Hippocampal formation (tissue), 2 donors: ENCODE measurements around the gene TBC1D19.

Experiments
- DNase-seq, 2 donors: peaks; one replicate each; lab custom pipeline; 2025; lab: John Stamatoyannopoulos, UW

TBC1D19 gene

GRCh38 chr4:26782830-26783202 is 198.9 kb downstream of the TBC1D19 start:
- no peak for DNase-seq

- DNase-seq = no peak
Measured at GRCh38 chr4:26784207-26784865, 200.5 kb downstream of the TBC1D19 start.

GRCh38 chr4:26785312-26785711 is 201.4 kb downstream of the TBC1D19 start:
- no peak for DNase-seq

GRCh38 chr4:26785810-26786209 is 201.9 kb downstream of the TBC1D19 start:
- peak in 1 of 2 donors; percentile 17 for DNase-seq

- DNase-seq = no peak
Measured at GRCh38 chr4:26786916-26787315, 203.0 kb downstream of the TBC1D19 start.

- DNase-seq = no peak
Measured at GRCh38 chr4:26787461-26788340, 203.8 kb downstream of the TBC1D19 start.

DNA sequence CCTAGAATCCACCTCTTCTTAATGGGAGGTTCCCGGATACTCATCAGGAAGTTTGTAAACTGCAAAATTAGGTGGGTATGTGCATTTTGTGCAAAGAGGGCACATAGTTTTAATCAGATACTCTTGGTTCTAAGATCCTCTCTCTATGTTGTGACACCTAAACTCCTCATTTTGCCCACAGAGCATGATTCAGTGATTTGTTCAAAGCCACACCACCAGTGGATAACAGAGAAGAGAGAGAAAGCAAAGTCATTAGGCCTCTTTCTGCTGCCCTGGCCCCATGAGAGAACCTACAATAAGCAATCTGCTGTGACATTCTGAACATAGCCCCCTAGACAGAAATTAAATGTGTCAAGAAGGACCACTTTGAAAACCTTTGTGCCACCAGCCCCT is 204.5 kb downstream of the TBC1D19 start:
- no peak for DNase-seq

GRCh38 chr4:26789208-26789607 is 205.3 kb downstream of the TBC1D19 start:
- no peak for DNase-seq

DNA sequence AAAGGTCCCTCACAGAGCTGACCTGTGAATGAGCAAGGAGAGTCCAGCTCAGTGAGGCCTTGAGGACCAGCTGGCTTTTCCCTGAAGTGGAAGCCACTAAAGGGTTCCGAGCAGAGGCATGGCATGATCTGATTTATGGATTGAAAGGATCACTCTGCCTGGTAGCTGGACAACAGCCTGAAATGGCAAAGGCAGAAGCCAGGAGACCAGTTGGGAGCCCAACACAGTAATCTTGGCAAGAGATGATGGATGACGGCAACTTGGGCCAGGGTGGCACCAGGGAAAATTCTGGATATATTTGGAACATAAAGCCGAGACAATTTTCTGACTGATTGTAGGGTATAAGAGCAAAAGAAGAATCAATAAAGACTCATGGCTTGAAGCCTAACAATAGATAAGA is 207.5 kb downstream of the TBC1D19 start:
- no peak for DNase-seq

GRCh38 chr4:26792639-26793038 is 208.8 kb downstream of the TBC1D19 start:
- no peak for DNase-seq

GRCh38 chr4:26793735-26794134 is 209.9 kb downstream of the TBC1D19 start:
- DNase-seq = no peak

DNA sequence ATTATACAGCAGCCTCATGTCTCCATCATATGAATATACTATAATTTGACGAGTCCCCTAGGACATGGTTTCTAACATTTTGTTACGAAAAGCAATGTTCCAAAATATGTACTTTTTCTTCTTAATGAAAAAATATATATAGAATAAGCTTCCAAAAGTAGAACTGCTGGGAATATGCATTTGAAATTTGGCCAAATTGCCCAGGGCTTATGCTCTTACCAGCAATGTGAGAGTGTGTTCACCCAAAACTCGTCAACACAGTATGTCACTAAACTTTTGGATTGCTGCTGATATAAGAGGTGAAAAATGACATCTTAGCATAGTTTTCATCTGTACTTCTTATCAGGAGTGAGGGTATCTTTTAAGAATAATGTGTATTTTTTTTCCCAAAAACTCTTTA is 212.2 kb downstream of the TBC1D19 start:
- DNase-seq = no peak

DNA sequence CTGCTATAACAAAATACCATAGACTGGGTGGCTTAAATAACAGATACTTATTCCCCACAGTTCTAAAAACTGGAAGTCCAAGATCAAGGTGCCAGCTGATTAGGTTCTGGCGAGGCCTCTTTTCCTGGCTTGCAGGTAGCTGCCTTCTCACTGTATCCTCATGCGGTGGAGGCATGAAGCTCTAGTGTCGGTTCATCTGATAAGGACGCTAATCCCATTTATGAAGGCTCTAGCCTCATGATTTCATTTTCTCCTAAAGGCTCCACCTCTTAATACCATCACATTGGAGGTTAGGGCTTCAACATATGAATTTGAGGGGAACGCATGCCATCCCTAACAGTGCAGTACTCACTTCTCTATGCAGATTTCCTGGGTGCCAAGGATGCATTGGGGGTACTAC is 218.9 kb downstream of the TBC1D19 start:
- no peak for DNase-seq

DNA sequence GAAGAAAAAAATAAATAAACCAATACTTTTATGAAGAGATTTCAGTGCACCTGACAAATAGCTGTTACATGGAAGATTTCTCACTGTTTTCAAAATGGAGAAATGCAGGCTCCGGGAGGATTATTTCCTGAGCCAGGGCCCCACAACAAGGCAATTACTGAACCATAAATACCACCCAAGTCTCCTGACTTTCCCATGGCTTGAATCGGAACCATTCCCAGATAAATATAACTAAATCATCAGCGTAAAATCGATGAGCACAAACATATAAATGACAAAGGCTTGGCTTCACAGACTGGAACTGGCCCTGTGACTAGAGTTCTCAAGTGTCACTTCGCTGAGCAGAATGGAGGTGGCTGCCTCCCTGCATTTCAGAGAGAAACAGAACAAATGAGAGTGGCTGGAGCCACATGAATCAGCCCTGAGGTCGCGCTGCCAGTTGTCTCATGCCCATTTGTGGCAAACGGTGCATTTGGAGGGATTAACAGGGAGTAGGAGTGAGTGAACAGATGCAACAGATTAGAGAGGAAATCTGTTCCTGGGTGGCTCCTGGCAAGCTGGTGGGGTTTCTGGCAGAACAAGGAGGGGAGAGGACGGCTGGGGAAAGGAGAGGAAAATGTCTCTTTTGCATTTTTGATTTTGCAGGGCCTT is 219.5 kb downstream of the TBC1D19 start:
- peak in 1 of 2 donors; percentile 37 for DNase-seq

DNA sequence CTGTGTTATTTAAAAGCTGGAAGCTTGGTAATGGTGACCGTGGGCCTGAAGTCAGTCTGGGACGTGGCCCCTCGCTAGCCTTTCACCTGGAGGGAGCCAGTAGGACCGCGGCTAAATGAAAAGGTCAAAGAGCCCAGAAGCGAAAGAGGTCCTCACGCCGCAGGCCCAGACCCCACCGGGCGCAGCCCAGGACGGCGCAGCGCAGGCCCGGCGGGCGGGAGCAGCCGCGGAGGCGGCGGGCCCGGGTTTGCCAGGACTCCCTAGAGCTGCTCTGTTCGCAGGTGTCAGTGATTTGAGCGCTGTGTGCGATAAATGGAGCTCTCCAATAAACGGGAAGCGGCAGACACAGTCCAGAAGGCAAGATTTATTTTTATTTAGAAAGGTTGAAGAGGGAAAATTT is 220.6 kb downstream of the TBC1D19 start:
- no peak for DNase-seq

DNA sequence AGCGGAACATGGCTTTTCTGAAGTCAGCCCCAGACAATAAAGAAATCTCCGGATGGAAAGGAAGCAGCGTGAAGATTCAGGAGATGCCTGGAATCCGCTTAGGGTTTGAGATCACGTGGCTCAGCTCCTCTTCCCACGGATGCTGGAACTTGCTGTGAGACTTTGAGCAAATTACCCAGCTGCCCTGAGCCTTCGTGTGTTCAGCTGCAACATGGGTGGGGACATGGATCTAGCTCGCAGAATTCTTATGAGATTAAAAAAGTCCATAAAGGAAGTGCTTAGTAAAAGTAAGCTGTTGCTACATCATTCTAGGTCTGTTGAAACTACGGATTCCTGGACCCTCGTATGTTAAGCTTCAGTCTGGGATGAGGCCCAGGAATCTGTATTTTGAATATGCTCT is 221.0 kb downstream of the TBC1D19 start:
- DNase-seq = no peak
